Activated naive CD4-positive, alpha-beta T cell treated with anti-CD3 and anti-CD28 coated beads for 36 hours (primary cell): ENCODE data around the gene EID2B. TPM values are rescaled to one million over a fixed set of nuclear protein-coding genes. Genes with fewer than 3 reads are reported as not detected.

Experiments used
- CTCF ChIA-PET: fragments of 350-600 bp; sonication (Branson Sonifier 250); formaldehyde crosslinking; loops from one replicate; lab custom pipeline; 2021; ENCODE audit warnings: antibody characterized with exemption; lab: Charles Lee
- DNase-seq: peaks from one replicate; pipeline ENCODE4 v3.0.0-alpha.2; 2020
- H3K27ac Mint-ChIP-seq: one replicate; pipeline ENCODE4 v1.8.0; 2021; ENCODE audit warnings: mild to moderate bottlenecking, mixed read lengths
- H3K27me3 Mint-ChIP-seq: one replicate; pipeline ENCODE4 v1.8.0; 2021; ENCODE audit warnings: low read depth, mixed read lengths
- H3K36me3 Mint-ChIP-seq: one replicate; pipeline ENCODE4 v1.8.0; 2021; ENCODE audit warnings: low read depth, mixed read lengths
- H3K4me1 Mint-ChIP-seq: one replicate; pipeline ENCODE4 v1.8.0; 2021; ENCODE audit warnings: low read depth, mixed read lengths
- H3K4me3 Mint-ChIP-seq: one replicate; pipeline ENCODE4 v1.8.0; 2021; ENCODE audit warnings: mild to moderate bottlenecking, moderate library complexity, mixed read lengths
- H3K9me3 Mint-ChIP-seq: one replicate; pipeline ENCODE4 v1.8.0; 2021; ENCODE audit warnings: mixed read lengths
- intact Hi-C: fragments of 100-400 bp; cut with micrococcal nuclease; formaldehyde crosslinking; loops from one replicate; pipeline ENCODE4 v1.15.1; 2023
- total RNA-seq, 2 experiments: library from RNA; stranded (reverse); gene quantifications; one replicate each; pipeline ENCODE4 v1.2.3, GENCODE V29; 2021

EID2B gene
- total RNA-seq = 1 to 10 TPM; 5.7 to 6.2 TPM

- H3K36me3 Mint-ChIP-seq = peaks cover 1% of the 10 kb centered on the region
- intact Hi-C loops = loop anchor here (1.0 to 10.0 kb wide), 8 partner anchors 8 to 408 kb away; partner anchors contain the start of genes DLL3, EID2, PAK4 and TIMM50
- H3K9me3 Mint-ChIP-seq = no peaks in the 10 kb centered on the region
- CTCF ChIA-PET = interaction anchor here (0.6 to 4.2 kb wide), 26 partner anchors 8 to 663 kb away, joined by 3 to 61 read pairs (median 4); partner anchors contain the start of genes DLL3 and RPS16
- H3K4me1 Mint-ChIP-seq = peaks cover 29% of the 10 kb centered on the region
- peak within 1 kb of the TSS; percentile 93 for H3K4me3 Mint-ChIP-seq
- peak; percentile 96 for DNase-seq
- no peaks in the 10 kb centered on the region for H3K27me3 Mint-ChIP-seq
- peak within 1 kb of the TSS; percentile 81 for H3K27ac Mint-ChIP-seq
Measured at GRCh38 chr19:39532233-39533002, at the start of gene EID2B. Gene EID2B, minus strand, starts transcription at chr19:39532852. Its CDS starts 50 bp downstream, at chr19:39532802.

DNA sequence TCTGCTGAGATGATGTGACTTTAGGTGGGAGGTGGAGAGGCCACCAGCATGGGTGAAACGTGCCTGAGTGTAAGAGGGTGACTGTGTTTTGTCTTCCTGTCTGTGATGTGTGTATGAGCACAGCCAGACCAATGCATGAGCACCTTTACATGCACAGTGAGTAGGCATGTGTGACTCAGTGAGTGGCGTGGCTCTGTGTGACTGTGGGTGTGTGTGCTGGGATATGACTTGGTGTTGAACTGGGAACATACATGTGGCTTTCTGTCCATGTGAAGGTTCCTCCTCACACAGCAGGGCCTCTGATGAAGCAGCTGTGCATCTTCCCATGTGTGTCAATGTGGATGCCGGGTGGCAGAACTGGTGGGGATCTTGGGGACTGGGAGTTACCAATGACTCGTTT, 49.8 kb upstream of the EID2B start:
- intact Hi-C loops = loop anchor here (5.0 kb wide), 1 partner anchor 155 kb away; the partner anchor contains the start of gene CLC
- H3K4me3 Mint-ChIP-seq = no peak overlapping the region
- peak; percentile 49 for DNase-seq

GRCh38 chr19:39568604-39569003, 36.0 kb upstream of the EID2B start:
- H3K36me3 Mint-ChIP-seq = peaks cover 2% of the 10 kb centered on the region
- intact Hi-C loops = no loop called here
- H3K9me3 Mint-ChIP-seq = peaks cover 9% of the 10 kb centered on the region
- CTCF ChIA-PET = no interaction called here
- H3K4me1 Mint-ChIP-seq = no peaks in the 10 kb centered on the region
- no peak overlapping the region for H3K4me3 Mint-ChIP-seq
- no peak overlapping the region for H3K27ac Mint-ChIP-seq
- DNase-seq = no peak
- H3K27me3 Mint-ChIP-seq = peaks cover 9% of the 10 kb centered on the region

More for the DNA sequence above, 49.8 kb upstream of the EID2B start:
- Mint-ChIP-seq H3K36me3 (peaks cover 1% of the 10 kb centered on the region), H3K27me3 (peaks cover 13% of the 10 kb centered on the region), H3K27ac (no peak overlapping the region), H3K9me3 (peaks cover 5% of the 10 kb centered on the region), H3K4me1 (no peaks in the 10 kb centered on the region)
- CTCF ChIA-PET = no interaction called here

DNA sequence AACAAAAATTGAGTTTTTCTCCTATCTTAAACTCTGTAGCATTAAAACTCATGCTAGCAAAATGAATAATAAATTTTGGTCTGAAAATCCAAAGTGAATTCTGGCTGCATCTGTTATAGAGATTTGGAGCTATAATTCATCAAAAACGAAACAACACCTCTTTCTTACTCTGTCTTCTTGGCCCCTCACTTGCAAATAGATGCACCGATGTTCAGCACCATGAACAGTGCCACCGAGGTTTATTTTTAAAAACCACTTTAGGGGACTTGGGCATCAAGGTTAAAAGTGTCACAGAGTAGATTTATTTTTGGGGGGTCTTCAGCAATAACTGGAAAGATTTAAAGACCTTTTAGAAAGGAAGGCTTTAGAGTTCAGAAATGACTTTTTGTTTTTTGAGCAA, 33.4 kb upstream of the EID2B start:
- CTCF ChIA-PET = interaction anchor here (1.1 kb wide), 1 partner anchor 82 kb away, joined by 5 read pairs; no protein-coding TSS in a partner anchor
- Mint-ChIP-seq H3K27ac (no peak overlapping the region), H3K27me3 (peaks cover 6% of the 10 kb centered on the region), H3K4me1 (no peaks in the 10 kb centered on the region), H3K4me3 (no peak overlapping the region), H3K9me3 (no peaks in the 10 kb centered on the region), H3K36me3 (no peaks in the 10 kb centered on the region)
- intact Hi-C loops = no loop called here
- no peak for DNase-seq

GRCh38 chr19:39563408-39563807, 30.8 kb upstream of the EID2B start:
- Mint-ChIP-seq H3K4me1 (peaks cover 10% of the 10 kb centered on the region), H3K36me3 (no peaks in the 10 kb centered on the region), H3K27ac (no peak overlapping the region), H3K4me3 (no peak overlapping the region), H3K27me3 (peaks cover 3% of the 10 kb centered on the region), H3K9me3 (no peaks in the 10 kb centered on the region)
- no peak for DNase-seq
- intact Hi-C loops = no loop called here
- CTCF ChIA-PET = interaction anchor here (1.0 to 1.6 kb wide), 2 partner anchors 12 to 110 kb away, joined by 3 to 6 read pairs; no protein-coding TSS in a partner anchor

DNA sequence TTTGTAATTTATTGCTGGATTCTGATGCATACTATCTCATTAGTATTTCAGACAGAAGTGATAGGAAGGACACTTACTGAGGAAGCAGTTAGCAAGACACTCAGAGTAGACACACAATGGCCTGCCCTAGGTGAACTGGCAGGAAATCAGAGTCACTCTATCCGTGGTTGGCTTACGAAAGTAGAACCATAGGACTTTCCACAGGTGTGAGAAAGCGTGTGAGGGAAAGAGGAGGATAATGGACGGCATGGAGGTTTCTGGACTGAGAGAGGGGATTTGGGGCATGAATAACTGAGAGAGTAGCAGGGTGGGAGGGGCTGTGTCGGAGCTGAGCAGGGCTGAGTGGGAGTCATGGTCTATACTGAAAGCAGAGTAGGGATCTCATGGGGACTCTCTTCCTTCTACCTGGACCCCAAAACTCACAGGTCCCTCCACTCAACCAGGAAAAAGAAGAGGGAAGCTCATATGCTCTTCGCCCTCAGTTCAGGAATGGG, 26.0 kb upstream of the EID2B start:
- no peaks in the 10 kb centered on the region for H3K27me3 Mint-ChIP-seq
- no peaks in the 10 kb centered on the region for H3K36me3 Mint-ChIP-seq
- peak overlapping the region; percentile 79 for H3K27ac Mint-ChIP-seq
- H3K9me3 Mint-ChIP-seq = no peaks in the 10 kb centered on the region
- intact Hi-C loops = no loop called here
- H3K4me3 Mint-ChIP-seq = peak overlapping the region; percentile 57
- DNase-seq = peak; percentile 52
- peaks cover 24% of the 10 kb centered on the region for H3K4me1 Mint-ChIP-seq
- CTCF ChIA-PET = interaction anchor here (1.2 to 1.8 kb wide), 3 partner anchors 113 to 117 kb away, joined by 3 to 9 read pairs (median 4); no protein-coding TSS in a partner anchor

DNA sequence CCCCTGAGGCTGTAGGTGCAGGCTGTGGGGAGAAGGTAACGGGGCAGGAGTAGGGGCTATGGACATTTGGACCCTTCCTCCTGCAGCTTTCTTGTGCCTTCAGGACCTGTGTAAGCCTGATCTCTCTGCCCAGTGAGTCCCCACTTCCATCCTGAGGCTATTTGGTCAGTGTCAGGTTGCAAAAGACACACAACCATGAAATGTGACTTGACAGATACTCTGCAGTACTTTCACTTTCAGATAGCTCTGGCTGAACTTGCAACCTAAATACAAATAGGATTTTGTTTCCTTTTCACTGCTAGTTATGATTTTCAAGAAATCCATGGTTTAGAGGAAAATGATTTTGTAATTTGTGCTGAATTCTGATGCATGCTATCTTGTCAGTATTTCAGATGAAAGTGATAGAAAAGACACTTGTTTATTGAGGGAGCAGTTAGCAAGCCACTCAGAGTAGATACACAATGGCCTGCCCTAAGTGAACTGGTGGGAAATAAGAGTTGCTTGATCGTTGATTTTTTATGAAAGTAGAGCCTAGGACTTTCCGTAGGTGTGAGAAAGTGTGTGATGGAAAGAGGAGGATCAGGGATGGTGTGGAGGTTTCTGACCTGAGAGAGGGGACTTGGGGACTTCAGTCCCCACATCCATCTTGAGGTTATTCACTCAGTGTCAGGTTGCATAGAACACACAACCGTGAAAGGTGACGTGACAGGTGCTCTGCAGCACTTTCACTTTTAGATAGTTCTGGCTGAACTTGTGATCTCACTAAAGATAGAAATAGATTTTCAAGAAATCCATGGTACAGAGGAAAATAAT, 25.4 kb upstream of the EID2B start:
- Mint-ChIP-seq H3K27me3 (no peaks in the 10 kb centered on the region), H3K36me3 (no peaks in the 10 kb centered on the region), H3K4me3 (peak overlapping the region; percentile 57), H3K4me1 (peaks cover 24% of the 10 kb centered on the region), H3K9me3 (no peaks in the 10 kb centered on the region), H3K27ac (peak overlapping the region; percentile 79)
- CTCF ChIA-PET = interaction anchor here (1.2 to 1.8 kb wide), 3 partner anchors 113 to 117 kb away, joined by 3 to 9 read pairs (median 4); no protein-coding TSS in a partner anchor
- intact Hi-C loops = no loop called here
- peak; percentile 64 for DNase-seq

- H3K4me1 Mint-ChIP-seq = peaks cover 33% of the 10 kb centered on the region
- CTCF ChIA-PET = no interaction called here
- no peak overlapping the region for H3K4me3 Mint-ChIP-seq
- DNase-seq = no peak
- no peak overlapping the region for H3K27ac Mint-ChIP-seq
- intact Hi-C loops = no loop called here
- H3K36me3 Mint-ChIP-seq = no peaks in the 10 kb centered on the region
- no peaks in the 10 kb centered on the region for H3K9me3 Mint-ChIP-seq
- no peaks in the 10 kb centered on the region for H3K27me3 Mint-ChIP-seq
Measured at GRCh38 chr19:39555883-39556282, 23.2 kb upstream of the EID2B start.

- no peak for DNase-seq
- no peaks in the 10 kb centered on the region for H3K9me3 Mint-ChIP-seq
- no peak overlapping the region for H3K27ac Mint-ChIP-seq
- intact Hi-C loops = no loop called here
- CTCF ChIA-PET = interaction anchor here (5.3 kb wide), 1 partner anchor 118 kb away, joined by 92 read pairs; no protein-coding TSS in a partner anchor
- no peaks in the 10 kb centered on the region for H3K27me3 Mint-ChIP-seq
- H3K4me3 Mint-ChIP-seq = no peak overlapping the region
- H3K36me3 Mint-ChIP-seq = no peaks in the 10 kb centered on the region
- H3K4me1 Mint-ChIP-seq = peaks cover 33% of the 10 kb centered on the region
Measured at GRCh38 chr19:39554701-39555311, 22.2 kb upstream of the EID2B start.

DNA sequence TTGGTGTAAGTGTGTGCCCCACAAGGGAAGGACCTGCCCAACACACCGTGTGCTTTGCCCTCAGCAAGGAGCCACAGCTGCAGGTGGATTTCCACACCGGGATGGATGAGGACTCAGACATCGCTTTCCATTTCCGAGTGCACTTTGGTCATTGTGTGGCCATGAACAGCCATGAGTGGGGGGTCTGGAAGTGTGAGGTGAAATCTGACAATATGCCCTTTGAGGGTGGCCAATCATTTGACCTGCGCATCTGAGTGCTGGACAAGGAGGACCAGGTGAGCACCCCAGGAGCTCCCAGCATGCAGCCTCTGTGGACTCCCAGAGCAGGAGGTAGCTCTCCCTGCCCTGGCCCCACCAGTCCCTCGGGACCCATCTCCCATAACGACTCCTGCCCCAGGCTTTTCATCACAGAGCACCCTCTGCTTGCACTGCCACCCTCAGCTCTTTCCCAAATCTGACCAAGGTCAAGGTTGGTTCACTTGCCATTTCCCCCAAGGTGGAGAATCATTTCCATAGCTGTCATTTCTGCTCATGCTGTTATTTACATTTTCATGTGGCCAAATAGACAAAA, 20.5 kb upstream of the EID2B start:
- DNase-seq = no peak
- peaks cover 20% of the 10 kb centered on the region for H3K4me1 Mint-ChIP-seq
- no peaks in the 10 kb centered on the region for H3K36me3 Mint-ChIP-seq
- no peaks in the 10 kb centered on the region for H3K9me3 Mint-ChIP-seq
- intact Hi-C loops = loop anchor here (2.0 kb wide), 1 partner anchor 74 kb away; no protein-coding TSS in a partner anchor
- no peaks in the 10 kb centered on the region for H3K27me3 Mint-ChIP-seq
- H3K27ac Mint-ChIP-seq = no peak overlapping the region
- CTCF ChIA-PET = interaction anchor here (1.4 to 5.3 kb wide), 2 partner anchors 119 to 214 kb away, joined by 3 to 92 read pairs; no protein-coding TSS in a partner anchor
- no peak overlapping the region for H3K4me3 Mint-ChIP-seq

DNA sequence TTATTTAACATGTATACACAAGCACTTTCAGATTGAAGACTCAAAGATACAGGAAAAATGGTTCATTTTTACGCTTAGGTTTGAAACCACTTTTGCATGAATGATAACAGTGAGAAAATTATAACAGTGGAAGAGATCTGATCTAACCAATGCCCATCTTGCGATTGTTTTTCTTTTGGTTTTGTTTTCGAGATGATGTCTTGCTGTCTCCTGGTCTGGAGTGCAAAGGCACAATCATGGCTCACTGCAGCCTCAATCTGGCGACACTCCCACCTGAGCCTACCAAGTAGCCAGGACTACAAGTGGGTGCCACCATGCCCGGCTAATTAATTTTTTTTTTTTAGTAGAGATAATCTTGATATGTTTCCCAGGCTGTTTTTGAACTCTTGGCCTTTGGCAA, 17.5 kb upstream of the EID2B start:
- Mint-ChIP-seq H3K27ac (no peak overlapping the region), H3K4me1 (peaks cover 22% of the 10 kb centered on the region), H3K4me3 (no peak overlapping the region), H3K27me3 (no peaks in the 10 kb centered on the region), H3K36me3 (no peaks in the 10 kb centered on the region), H3K9me3 (no peaks in the 10 kb centered on the region)
- no peak for DNase-seq
- intact Hi-C loops = no loop called here
- CTCF ChIA-PET = interaction anchor here (2.0 to 5.4 kb wide), 2 partner anchors 8 to 122 kb away, joined by 6 to 92 read pairs (median 38); no protein-coding TSS in a partner anchor
